ENCODE results near the gene HNRNPA2B1. TPM values are rescaled to one million over a fixed set of nuclear protein-coding genes. Genes with fewer than 3 reads are reported as not detected.

The HNRNPA2B1 gene
- total and polyA plus RNA-seq, 2 of the 8 experiments (the other 6 are each of a cell fraction or from before 2014, with no cell fraction given) = 276 to 1,255 TPM

GRCh38 chr7:26208040-26208439, 7.5 kb upstream of the HNRNPA2B1 start:
- WGBS, 2 experiments (ENCODE audit: extremely low coverage in 1 of 2, insufficient coverage in 1 of 2, insufficient read length in 1 of 2, insufficient replicate concordance in 2 of 2, low coverage in 1 of 2, low lambda C conversion rate in 2 of 2, missing lambda C conversion rate in 1 of 2) = 93% methylated on average over 5 of the region's 5 CpGs; no CpG with 5 or more reads in 1 of the 2 experiments
- DNase-seq (ENCODE audit: low read depth in 1 of 2, low spot score in 2 of 2) (no peak), FAIRE-seq (no peak)
- Histone ChIP-seq H3K4me2 (ENCODE audit: insufficient read depth in 1 of 2, low read depth in 2 of 2, low read length in 2 of 2) (no peak overlapping the region), H2BK12ac (ENCODE audit: low read depth, low read length) (no peak overlapping the region), H2AK5ac (ENCODE audit: low read depth, low read length) (no peak overlapping the region), H2AFZ (ENCODE audit: low read length) (no peak overlapping the region), H2BK120ac (replicated peaks; ENCODE audit: low read depth, low read length) (no peak overlapping the region), H3K27me3 (replicated peaks in 1 of 4; ENCODE audit: control insufficient read depth in 3 of 4, extremely low read depth in 1 of 4, insufficient read depth in 3 of 4, low read length in 3 of 4) (no peaks in the 10 kb centered on the region), H3K9me3 (ENCODE audit: insufficient read depth in 2 of 2, low read depth in 1 of 2, low read length in 1 of 2) (no peaks in the 10 kb centered on the region), H3K79me2 (ENCODE audit: control insufficient read depth in 1 of 2, insufficient read depth in 2 of 2, low read length in 2 of 2) (peaks cover 26 to 75% of the 10 kb centered on the region in 2 experiments), H3K56ac (replicated peaks; ENCODE audit: insufficient read length, low read depth, low read length) (no peak overlapping the region), H4K5ac (ENCODE audit: insufficient read length, low read depth, low read length) (no peak overlapping the region), H2BK15ac (ENCODE audit: low read length) (no peak overlapping the region), H3K36me3 (ENCODE audit: control insufficient read depth in 2 of 4, insufficient read depth in 4 of 4, low read length in 3 of 4) (peaks cover 30 to 76% (median 47%) of the 10 kb centered on the region in 4 experiments), H3K27ac (ENCODE audit: low read depth, low read length) (no peak overlapping the region), H3K4ac (replicated peaks; ENCODE audit: insufficient read length, low read depth, low read length) (no peak overlapping the region), H2BK20ac (ENCODE audit: low read length) (no peak overlapping the region), H4K20me1 (replicated peaks in 1 of 2; ENCODE audit: control insufficient read depth in 1 of 2, insufficient read depth in 2 of 2, low read length in 2 of 2) (peaks cover 11 to 16% of the 10 kb centered on the region in 2 experiments), H2BK5ac (ENCODE audit: low read depth, low read length) (no peak overlapping the region), H3K79me1 (ENCODE audit: low read depth, low read length) (no peaks in the 10 kb centered on the region), H3K4me3 (ENCODE audit: extremely low read depth in 1 of 4, insufficient read depth in 2 of 4, low read depth in 3 of 4, low read length in 4 of 4) (no peak overlapping the region), H4K91ac (replicated peaks; ENCODE audit: insufficient read length, low read length) (no peak overlapping the region), H4K8ac (ENCODE audit: extremely low read depth, insufficient read depth, low read length) (no peak overlapping the region), H3K18ac (ENCODE audit: extremely low read depth, low read length) (no peak overlapping the region), H3K14ac (ENCODE audit: insufficient read length) (no peak overlapping the region), H3K4me1 (replicated peaks in 1 of 4; ENCODE audit: control insufficient read depth in 3 of 4, insufficient read depth in 4 of 4, low read length in 3 of 4) (peaks cover 0 to 6% (median 3%) of the 10 kb centered on the region in 4 experiments; a peak in 3 of 7 replicates), H3K9ac (replicated peaks in 1 of 4; ENCODE audit: extremely low read depth in 1 of 4, low read depth in 3 of 4, low read length in 3 of 4) (no peak overlapping the region), H3K23me2 (ENCODE audit: low read depth, low read length) (no peaks in the 10 kb centered on the region), H3K23ac (ENCODE audit: insufficient read length) (no peak overlapping the region)
- ChIA-PET CTCF (ENCODE audit: partially characterized antibody) (interaction anchor here (0.8 to 1.9 kb wide), 3 partner anchors 10 to 158 kb away, joined by 4 to 11 read pairs (median 5); no protein-coding TSS in a partner anchor), POLR2A (ENCODE audit: partially characterized antibody) (interaction anchor here (0.7 to 17.7 kb wide), 7 partner anchors 11 to 639 kb away, joined by 3 to 442 read pairs (median 5); partner anchors contain the start of genes CBX3 and HNRNPA2B1)
- TF ChIP-seq CBX5 (IDR thresholded peaks at IDR 0.05; ENCODE audit: low read depth, low read length) = no peak
- no peak for TF ChIP-seq ATF2 (IDR thresholded peaks at IDR 0.05; ENCODE audit: low read length)
- TF ChIP-seq RBBP5 (IDR thresholded peaks at IDR 0.05; ENCODE audit: borderline replicate concordance, low read depth, low read length) = no peak
- TF ChIP-seq E2F6 (IDR thresholded peaks at IDR 0.05) = no peak
- TF ChIP-seq TEAD4 (IDR thresholded peaks at IDR 0.05; ENCODE audit: low read depth, low read length) = no peak
- no peak for TF ChIP-seq SIN3A (conservative IDR thresholded peaks at IDR 0.05 in 1 of 2, IDR thresholded peaks at IDR 0.05 in 1 of 2; ENCODE audit: low read depth in 1 of 2, low read length in 2 of 2)
- no peak for TF ChIP-seq BRCA1 (IDR thresholded peaks at IDR 0.05; ENCODE audit: low read depth, low read length)
- TF ChIP-seq SIX5 (IDR thresholded peaks at IDR 0.05; ENCODE audit: low read depth, low read length) = no peak
- TF ChIP-seq RAD21 (IDR thresholded peaks at IDR 0.05 in 1 of 2, conservative IDR thresholded peaks at IDR 0.05 in 1 of 2; ENCODE audit: low read depth in 2 of 2, low read length in 2 of 2) = no peak
- TF ChIP-seq HDAC6 (IDR thresholded peaks at IDR 0.05; ENCODE audit: low read depth, low read length) = no peak

All from H1 (cell line).